ENCODE measurements around the gene MORC4. TPM values are rescaled to one million over a fixed set of nuclear protein-coding genes. Genes with fewer than 3 reads are reported as not detected.

MORC4 gene
- total RNA-seq, 5 donors from 2014 or later (not counting 1 experiment from before 2014, with no cell fraction given): 8.8 to 12.1 (median 10.2) TPM

DNA sequence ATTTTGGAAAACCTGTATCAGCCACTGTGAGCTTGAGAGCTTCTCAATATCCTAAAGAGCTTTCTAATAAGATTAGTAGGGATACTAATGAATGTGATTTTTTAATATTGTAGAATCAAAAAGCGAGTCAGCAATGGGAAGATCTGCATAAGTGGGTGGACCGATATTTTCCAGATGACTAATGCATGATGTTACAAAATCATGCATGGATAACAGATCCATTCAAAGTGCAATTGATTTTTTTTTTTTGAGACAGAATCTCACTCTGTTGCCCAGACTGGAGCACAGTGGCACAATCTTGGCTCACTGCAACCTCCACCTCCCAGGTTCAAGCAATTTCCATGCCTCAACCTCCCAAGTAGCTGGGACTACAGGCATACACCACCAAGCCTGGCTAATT, 87.1 kb downstream of the MORC4 start:
- Histone ChIP-seq H3K9me3 (no peaks in the 10 kb centered on the region), H3K4me3 (ENCODE audit: control insufficient read depth in 1 of 2, extremely low read depth in 1 of 2, low read length in 1 of 2) (no peak overlapping the region), H3K4me1 (ENCODE audit: control insufficient read depth in 1 of 2, extremely low read depth in 1 of 2, insufficient read depth in 2 of 2, low read length in 2 of 2) (peaks cover 0 to 9% of the 10 kb centered on the region in 2 experiments), H3K36me3 (ENCODE audit: control insufficient read depth in 2 of 2, extremely low read depth in 1 of 2, insufficient read depth in 1 of 2, low read length in 1 of 2) (no peaks in the 10 kb centered on the region), H3K27me3 (replicated peaks in 1 of 2; ENCODE audit: control insufficient read depth in 2 of 2, extremely low read depth in 1 of 2, insufficient read depth in 2 of 2, low read length in 1 of 2) (peaks cover 2% of the 10 kb centered on the region in 2 experiments), H3K27ac (ENCODE audit: low read length) (no peak overlapping the region)
- no peaks in the 10 kb centered on the region for H3K36me3 Mint-ChIP-seq
- H3K4me1 Mint-ChIP-seq: peaks cover 10 to 17% (median 16%) of the 10 kb centered on the region in 3 donors
- ChIA-PET CTCF (no interaction called here), POLR2A (no interaction called here)
- no peaks in the 10 kb centered on the region for H3K9me3 Mint-ChIP-seq
- WGBS (ENCODE audit: insufficient coverage): 100% methylated on average over 2 of the region's 2 CpGs
- H3K27ac Mint-ChIP-seq: no peak overlapping the region
- no peak for ATAC-seq (replicated peaks in 1 of 4)
- H3K4me3 Mint-ChIP-seq: no peak overlapping the region
- no peak for DNase-seq
- peaks cover 6 to 19% of the 10 kb centered on the region in 2 donors for H3K27me3 Mint-ChIP-seq

DNA sequence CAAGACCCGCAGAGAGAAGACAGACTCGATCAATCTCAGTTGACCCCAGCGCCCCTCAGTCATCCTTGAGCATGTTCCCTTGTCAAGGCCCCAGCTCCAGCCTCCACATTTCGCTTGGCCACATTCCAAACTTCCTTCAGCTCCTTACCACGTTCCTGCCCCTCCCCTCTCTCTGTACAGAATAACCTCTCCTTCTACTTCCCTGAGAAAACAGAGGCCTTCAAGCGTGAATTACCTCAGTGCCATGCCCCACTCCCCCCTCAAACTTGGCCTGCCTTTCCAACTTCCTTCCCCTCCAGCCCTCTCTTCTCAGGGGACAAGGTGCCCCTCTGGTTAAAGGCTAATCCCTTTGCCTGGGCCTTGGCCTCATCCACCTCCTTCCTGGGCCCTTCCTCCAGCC, 93.7 kb downstream of the MORC4 start:
- Histone ChIP-seq H3K27ac (ENCODE audit: low read length) (no peak overlapping the region), H3K4me1 (ENCODE audit: control insufficient read depth in 1 of 2, extremely low read depth in 1 of 2, insufficient read depth in 2 of 2, low read length in 2 of 2) (no peaks in the 10 kb centered on the region), H3K36me3 (ENCODE audit: control insufficient read depth in 2 of 2, extremely low read depth in 1 of 2, insufficient read depth in 1 of 2, low read length in 1 of 2) (no peaks in the 10 kb centered on the region), H3K4me3 (ENCODE audit: control insufficient read depth in 1 of 2, extremely low read depth in 1 of 2, low read length in 1 of 2) (no peak overlapping the region), H3K9me3 (no peaks in the 10 kb centered on the region), H3K27me3 (replicated peaks in 1 of 2; ENCODE audit: control insufficient read depth in 2 of 2, extremely low read depth in 1 of 2, insufficient read depth in 2 of 2, low read length in 1 of 2) (no peaks in the 10 kb centered on the region)
- 52% methylated on average over 2 of the region's 6 CpGs for WGBS (ENCODE audit: insufficient coverage)
- ChIA-PET CTCF (interaction anchor here in 1 of 2 donors (1.5 kb wide), 1 partner anchor 988 kb away, joined by 5 read pairs; no protein-coding TSS in a partner anchor), POLR2A (no interaction called here)
- no peaks in the 10 kb centered on the region for H3K36me3 Mint-ChIP-seq
- DNase-seq (no peak), ATAC-seq (replicated peaks in 1 of 4) (no peak)
- H3K4me1 Mint-ChIP-seq: no peaks in the 10 kb centered on the region
- no peak overlapping the region for H3K4me3 Mint-ChIP-seq
- H3K27ac Mint-ChIP-seq: no peak overlapping the region
- H3K9me3 Mint-ChIP-seq: no peaks in the 10 kb centered on the region
- H3K27me3 Mint-ChIP-seq: peaks cover 0 to 3% of the 10 kb centered on the region in 2 donors

DNA sequence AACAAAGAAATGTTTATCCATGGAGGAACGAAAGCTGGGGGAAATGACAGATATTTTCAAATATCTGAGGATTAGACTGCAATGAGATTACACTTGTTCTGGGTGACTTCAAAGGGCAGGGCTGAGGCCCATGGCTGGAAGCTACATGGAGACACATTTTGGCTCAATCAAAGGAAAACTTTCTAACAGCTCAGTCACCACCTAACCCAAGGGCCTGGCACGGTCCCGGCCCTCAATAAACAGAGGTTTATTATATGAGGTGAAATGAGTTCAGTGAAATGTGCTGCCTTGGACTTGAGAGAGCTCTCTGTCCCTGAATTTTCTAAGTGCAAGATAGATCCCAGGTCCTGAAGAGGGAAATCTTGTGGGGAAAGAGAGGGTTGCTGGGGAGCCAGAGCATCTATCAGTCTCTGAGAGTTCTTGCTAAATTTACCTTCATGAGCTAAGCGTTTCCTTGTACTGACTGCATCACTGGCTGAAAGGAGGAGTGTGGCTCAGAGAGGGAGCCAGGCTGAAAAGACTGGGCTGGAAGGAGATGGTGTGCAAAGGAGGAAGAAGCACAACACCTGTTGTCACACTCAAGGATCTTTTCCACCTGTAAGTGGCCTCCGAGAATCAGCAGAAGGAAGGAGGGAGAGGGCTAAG, 94.8 kb downstream of the MORC4 start:
- DNase-seq (no peak), ATAC-seq (replicated peaks in 1 of 4) (no peak)
- Mint-ChIP-seq H3K4me3 (no peak overlapping the region), H3K27me3 (peaks cover 0 to 3% of the 10 kb centered on the region in 2 donors), H3K36me3 (no peaks in the 10 kb centered on the region), H3K9me3 (no peaks in the 10 kb centered on the region), H3K27ac (no peak overlapping the region), H3K4me1 (no peaks in the 10 kb centered on the region)
- Histone ChIP-seq H3K36me3 (ENCODE audit: control insufficient read depth in 2 of 2, extremely low read depth in 1 of 2, insufficient read depth in 1 of 2, low read length in 1 of 2) (no peaks in the 10 kb centered on the region), H3K9me3 (no peaks in the 10 kb centered on the region), H3K27me3 (replicated peaks in 1 of 2; ENCODE audit: control insufficient read depth in 2 of 2, extremely low read depth in 1 of 2, insufficient read depth in 2 of 2, low read length in 1 of 2) (no peaks in the 10 kb centered on the region), H3K4me1 (ENCODE audit: control insufficient read depth in 1 of 2, extremely low read depth in 1 of 2, insufficient read depth in 2 of 2, low read length in 2 of 2) (no peaks in the 10 kb centered on the region), H3K4me3 (ENCODE audit: control insufficient read depth in 1 of 2, extremely low read depth in 1 of 2, low read length in 1 of 2) (no peak overlapping the region), H3K27ac (ENCODE audit: low read length) (no peak overlapping the region)
- POLR2A ChIA-PET: no interaction called here
- WGBS (ENCODE audit: insufficient coverage): 100% methylated on average over 1 of the region's 5 CpGs
- CTCF ChIA-PET: interaction anchor here (0.5 to 1.5 kb wide), 4 partner anchors 11 to 989 kb away, joined by 3 to 5 read pairs (median 3); no protein-coding TSS in a partner anchor

DNA sequence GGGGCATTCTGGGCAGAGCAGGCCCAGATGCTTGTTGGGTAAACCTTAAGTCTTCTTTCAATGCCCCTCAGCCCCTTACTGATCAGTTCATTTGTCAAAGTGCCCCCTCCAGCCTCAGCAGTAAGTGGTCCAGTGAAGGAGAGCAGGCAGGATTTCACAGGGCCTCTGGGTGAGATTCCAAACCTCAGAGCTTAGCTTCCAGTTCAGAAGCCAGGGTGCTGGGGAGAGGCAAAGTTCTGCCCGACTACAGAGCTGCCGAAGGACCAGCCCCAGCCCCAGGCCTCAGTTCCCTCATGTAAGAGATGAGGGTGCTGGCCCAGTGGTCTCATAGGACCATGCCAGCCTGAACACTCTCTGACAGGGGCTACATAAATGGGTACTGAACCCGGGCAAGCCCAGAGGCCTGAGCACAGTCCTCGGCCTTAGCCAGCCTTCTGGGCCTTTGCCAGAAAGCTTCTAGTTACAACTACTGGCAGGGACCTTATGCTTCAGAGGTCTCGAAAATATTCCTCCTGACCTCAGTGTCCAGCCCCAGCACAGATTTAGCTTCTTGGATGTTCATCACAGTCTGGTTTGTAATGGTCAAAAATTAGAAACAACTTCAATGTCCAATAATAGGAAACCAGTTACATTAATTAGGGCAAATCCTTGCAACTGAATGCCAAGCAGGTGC, 96.0 kb downstream of the MORC4 start:
- Mint-ChIP-seq H3K4me3 (no peak overlapping the region), H3K27ac (no peak overlapping the region), H3K36me3 (no peaks in the 10 kb centered on the region), H3K9me3 (no peaks in the 10 kb centered on the region), H3K4me1 (no peaks in the 10 kb centered on the region), H3K27me3 (peaks cover 0 to 3% of the 10 kb centered on the region in 2 donors)
- Histone ChIP-seq H3K4me1 (ENCODE audit: control insufficient read depth in 1 of 2, extremely low read depth in 1 of 2, insufficient read depth in 2 of 2, low read length in 2 of 2) (no peaks in the 10 kb centered on the region), H3K27me3 (replicated peaks in 1 of 2; ENCODE audit: control insufficient read depth in 2 of 2, extremely low read depth in 1 of 2, insufficient read depth in 2 of 2, low read length in 1 of 2) (no peaks in the 10 kb centered on the region), H3K27ac (ENCODE audit: low read length) (no peak overlapping the region), H3K9me3 (no peaks in the 10 kb centered on the region), H3K36me3 (ENCODE audit: control insufficient read depth in 2 of 2, extremely low read depth in 1 of 2, insufficient read depth in 1 of 2, low read length in 1 of 2) (no peaks in the 10 kb centered on the region), H3K4me3 (ENCODE audit: control insufficient read depth in 1 of 2, extremely low read depth in 1 of 2, low read length in 1 of 2) (no peak overlapping the region)
- DNase-seq (no peak), ATAC-seq (replicated peaks in 1 of 4) (no peak)
- ChIA-PET CTCF (interaction anchor here in 1 of 2 donors (0.9 to 1.0 kb wide), 2 partner anchors 9 to 11 kb away, joined by 3 to 4 read pairs; no protein-coding TSS in a partner anchor), POLR2A (interaction anchor here in 1 of 2 donors (0.5 kb wide), 1 partner anchor 38 kb away, joined by 3 read pairs; no protein-coding TSS in a partner anchor)
- 100% methylated on average over 1 of the region's 5 CpGs for WGBS (ENCODE audit: insufficient coverage)

DNA sequence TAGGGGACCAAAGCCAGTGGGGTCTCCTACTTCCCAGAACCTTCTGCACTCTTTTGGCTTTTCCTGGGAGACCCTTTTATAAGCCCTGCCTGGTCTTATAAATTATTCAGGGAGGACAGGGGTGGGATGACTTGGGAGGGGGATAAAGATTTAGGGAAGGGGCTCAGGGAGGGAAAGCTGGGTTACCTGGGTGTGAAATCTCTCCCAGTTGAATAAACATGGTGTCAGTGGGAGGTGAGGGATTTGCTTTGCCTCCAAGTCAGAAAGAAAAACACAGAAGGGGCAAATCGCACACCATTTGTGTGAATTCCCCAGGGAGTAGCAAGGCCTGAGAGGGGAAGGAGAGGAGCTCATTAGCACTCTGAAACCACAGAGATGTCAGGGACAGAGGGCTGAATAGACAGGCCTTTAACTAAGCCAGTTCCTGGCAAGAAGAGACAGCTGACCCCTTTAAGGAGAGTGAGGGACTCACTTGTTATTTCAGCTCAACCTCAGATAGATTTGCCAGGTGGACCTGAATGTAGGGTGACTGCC, 96.7 kb downstream of the MORC4 start, which contains the start of gene RIPPLY1:
RIPPLY1 (minus strand) TSS at position 51 of the 534 bp plus-strand sequence. CDS start 54 bp downstream, outside the sequence.
- DNase-seq (no peak), ATAC-seq (replicated peaks in 1 of 4) (no peak)
- ChIA-PET POLR2A (no interaction called here), CTCF (interaction anchor here (0.7 to 1.0 kb wide), 3 partner anchors 9 to 29 kb away, joined by 3 to 4 read pairs (median 3); no protein-coding TSS in a partner anchor)
- Histone ChIP-seq H3K27ac (ENCODE audit: low read length) (no peak within 1 kb of the TSS), H3K4me3 (ENCODE audit: control insufficient read depth in 1 of 2, extremely low read depth in 1 of 2, low read length in 1 of 2) (no peak within 1 kb of the TSS), H3K4me1 (ENCODE audit: control insufficient read depth in 1 of 2, extremely low read depth in 1 of 2, insufficient read depth in 2 of 2, low read length in 2 of 2) (no peaks in the 10 kb centered on the region), H3K27me3 (replicated peaks in 1 of 2; ENCODE audit: control insufficient read depth in 2 of 2, extremely low read depth in 1 of 2, insufficient read depth in 2 of 2, low read length in 1 of 2) (no peaks in the 10 kb centered on the region), H3K9me3 (no peaks in the 10 kb centered on the region), H3K36me3 (ENCODE audit: control insufficient read depth in 2 of 2, extremely low read depth in 1 of 2, insufficient read depth in 1 of 2, low read length in 1 of 2) (no peaks in the 10 kb centered on the region)
- H3K27me3 Mint-ChIP-seq: peaks cover 0 to 3% of the 10 kb centered on the region in 2 donors
- H3K36me3 Mint-ChIP-seq: no peaks in the 10 kb centered on the region
- H3K27ac Mint-ChIP-seq: no peak within 1 kb of the TSS
- no peaks in the 10 kb centered on the region for H3K9me3 Mint-ChIP-seq
- 100% methylated on average over 1 of the region's 1 CpG for WGBS (ENCODE audit: insufficient coverage)
- no peak within 1 kb of the TSS for H3K4me3 Mint-ChIP-seq
- no peaks in the 10 kb centered on the region for H3K4me1 Mint-ChIP-seq

DNA sequence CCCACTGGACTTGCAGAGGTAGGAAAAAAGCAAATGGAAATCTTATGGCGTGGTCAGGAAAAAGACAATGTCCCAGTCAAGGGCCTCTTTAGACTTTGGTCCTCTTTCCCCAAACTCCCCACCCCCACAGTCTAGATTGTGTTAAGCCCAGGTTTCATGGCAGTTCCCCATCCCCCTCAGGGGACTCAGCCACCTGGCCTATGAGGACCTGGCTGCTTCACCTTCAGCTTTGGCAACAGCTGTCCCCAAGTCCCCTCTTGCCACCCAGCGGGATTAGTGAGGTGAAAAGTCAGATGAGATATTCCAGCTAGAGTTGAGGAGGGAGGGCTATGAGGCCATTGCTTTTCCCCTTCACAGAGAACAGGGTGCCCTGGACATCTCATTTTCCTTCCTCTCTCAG, 97.3 kb downstream of the MORC4 start:
- no CpG with 5 or more reads among the region's 2 CpGs for WGBS (ENCODE audit: insufficient coverage)
- no peak overlapping the region for H3K4me3 Mint-ChIP-seq
- POLR2A ChIA-PET: no interaction called here
- H3K36me3 Mint-ChIP-seq: no peaks in the 10 kb centered on the region
- DNase-seq: no peak
- no peak for ATAC-seq (replicated peaks in 1 of 4)
- CTCF ChIA-PET: interaction anchor here (0.7 to 1.2 kb wide), 2 partner anchors 10 to 30 kb away, joined by 3 read pairs; no protein-coding TSS in a partner anchor
- no peaks in the 10 kb centered on the region for H3K9me3 ChIP-seq
- no peak overlapping the region for H3K27ac Mint-ChIP-seq
- H3K27ac ChIP-seq (ENCODE audit: low read length): no peak overlapping the region
- no peaks in the 10 kb centered on the region for H3K9me3 Mint-ChIP-seq
- peaks cover 0 to 3% of the 10 kb centered on the region in 2 donors for H3K27me3 Mint-ChIP-seq
- no peaks in the 10 kb centered on the region for H3K36me3 ChIP-seq (ENCODE audit: control insufficient read depth in 2 of 2, extremely low read depth in 1 of 2, insufficient read depth in 1 of 2, low read length in 1 of 2)
- no peaks in the 10 kb centered on the region for H3K4me1 Mint-ChIP-seq
- H3K4me1 ChIP-seq (ENCODE audit: control insufficient read depth in 1 of 2, extremely low read depth in 1 of 2, insufficient read depth in 2 of 2, low read length in 2 of 2): no peaks in the 10 kb centered on the region
- no peaks in the 10 kb centered on the region for H3K27me3 ChIP-seq (replicated peaks in 1 of 2; ENCODE audit: control insufficient read depth in 2 of 2, extremely low read depth in 1 of 2, insufficient read depth in 2 of 2, low read length in 1 of 2)
- H3K4me3 ChIP-seq (ENCODE audit: control insufficient read depth in 1 of 2, extremely low read depth in 1 of 2, low read length in 1 of 2): no peak overlapping the region
